Measurements from ENCODE around the gene FGF1.
A peak's percentile ranks its signal among the peaks of the same experiment; 100 is the strongest.

The FGF1 gene

GRCh38 chr5:142688281-142688989 lies 2.5 kb upstream of the FGF1 start:
- DNase-seq (ENCODE audit: low read depth in 2 of 2) = no peak
- TF ChIP-seq, protein P1, sequence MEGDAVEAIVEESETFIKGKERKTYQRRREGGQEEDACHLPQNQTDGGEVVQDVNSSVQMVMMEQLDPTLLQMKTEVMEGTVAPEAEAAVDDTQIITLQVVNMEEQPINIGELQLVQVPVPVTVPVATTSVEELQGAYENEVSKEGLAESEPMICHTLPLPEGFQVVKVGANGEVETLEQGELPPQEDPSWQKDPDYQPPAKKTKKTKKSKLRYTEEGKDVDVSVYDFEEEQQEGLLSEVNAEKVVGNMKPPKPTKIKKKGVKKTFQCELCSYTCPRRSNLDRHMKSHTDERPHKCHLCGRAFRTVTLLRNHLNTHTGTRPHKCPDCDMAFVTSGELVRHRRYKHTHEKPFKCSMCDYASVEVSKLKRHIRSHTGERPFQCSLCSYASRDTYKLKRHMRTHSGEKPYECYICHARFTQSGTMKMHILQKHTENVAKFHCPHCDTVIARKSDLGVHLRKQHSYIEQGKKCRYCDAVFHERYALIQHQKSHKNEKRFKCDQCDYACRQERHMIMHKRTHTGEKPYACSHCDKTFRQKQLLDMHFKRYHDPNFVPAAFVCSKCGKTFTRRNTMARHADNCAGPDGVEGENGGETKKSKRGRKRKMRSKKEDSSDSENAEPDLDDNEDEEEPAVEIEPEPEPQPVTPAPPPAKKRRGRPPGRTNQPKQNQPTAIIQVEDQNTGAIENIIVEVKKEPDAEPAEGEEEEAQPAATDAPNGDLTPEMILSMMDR (IDR thresholded peaks at IDR 0.05; ENCODE audit: low read depth, low read length) = no peak
- no peak overlapping the region for H3K4me3 ChIP-seq (replicated peaks in 1 of 2; ENCODE audit: low read depth in 2 of 2, low read length in 2 of 2)

DNA sequence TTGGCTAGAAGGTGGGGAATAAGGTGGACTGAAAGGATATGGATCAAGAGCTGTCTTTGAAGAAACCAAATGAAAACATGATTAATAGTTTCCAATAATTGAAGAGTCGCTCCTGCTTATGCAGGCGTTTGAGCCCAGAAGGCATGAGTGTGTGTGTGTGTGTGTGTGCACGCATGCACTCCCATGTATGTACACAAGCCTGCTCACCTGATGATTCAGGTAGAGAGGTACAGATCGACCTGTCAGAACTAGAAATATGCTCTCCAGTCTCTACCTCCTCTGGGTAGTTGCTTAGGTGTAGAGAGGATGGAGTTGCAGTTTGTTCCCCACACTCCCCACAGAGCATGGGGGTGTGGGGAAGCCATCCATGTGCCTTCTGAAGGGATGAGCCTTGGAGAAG lies 1.1 kb upstream of the FGF1 start:
- DNase-seq (ENCODE audit: low read depth in 2 of 2) = no peak
- H3K4me3 ChIP-seq (replicated peaks in 1 of 2; ENCODE audit: low read depth in 2 of 2, low read length in 2 of 2) = no peak overlapping the region
- TF ChIP-seq, protein P1 (IDR thresholded peaks at IDR 0.05; ENCODE audit: low read depth, low read length) = no peak

DNA sequence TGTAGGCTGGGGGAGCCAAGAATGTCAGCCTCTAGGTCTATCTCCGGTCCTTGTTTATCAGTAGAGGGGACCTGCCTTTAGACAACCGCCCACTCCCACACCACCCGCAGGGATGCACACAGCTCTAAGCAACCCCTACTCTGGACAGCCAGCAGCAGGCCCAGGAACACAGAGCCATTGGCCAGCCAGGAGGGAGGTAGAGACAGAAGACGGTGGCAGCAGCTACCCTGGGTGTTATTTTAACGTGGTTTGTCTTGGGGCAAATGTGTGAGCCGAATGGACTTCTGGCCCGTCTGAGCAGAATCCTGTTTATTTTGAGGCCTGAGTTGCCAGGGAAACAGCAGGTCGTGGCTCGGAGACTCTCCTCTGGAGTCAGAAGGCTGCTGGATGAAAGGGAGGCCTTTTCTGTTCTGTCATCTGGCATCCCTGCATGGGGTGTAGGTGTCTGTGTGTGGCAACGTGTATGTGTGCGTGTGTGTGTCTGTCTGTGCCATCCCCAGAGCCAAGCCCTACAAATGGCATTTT lies 382 bp upstream of the FGF1 start:
- TF ChIP-seq, protein P1 (IDR thresholded peaks at IDR 0.05; ENCODE audit: low read depth, low read length) = no peak
- no peak overlapping the region for H3K4me3 ChIP-seq (replicated peaks in 1 of 2; ENCODE audit: low read depth in 2 of 2, low read length in 2 of 2)
- peak in 1 of 2 donors; percentile 20 for DNase-seq (ENCODE audit: low read depth in 2 of 2)

GRCh38 chr5:142684508-142685041 lies 1.3 kb downstream of the FGF1 start:
- no peak overlapping the region for H3K4me3 ChIP-seq (replicated peaks in 1 of 2; ENCODE audit: low read depth in 2 of 2, low read length in 2 of 2)
- TF ChIP-seq, protein P1 (IDR thresholded peaks at IDR 0.05; ENCODE audit: low read depth, low read length) = no peak
- peak in 1 of 2 donors; percentile 45 for DNase-seq (ENCODE audit: low read depth in 2 of 2)

DNA sequence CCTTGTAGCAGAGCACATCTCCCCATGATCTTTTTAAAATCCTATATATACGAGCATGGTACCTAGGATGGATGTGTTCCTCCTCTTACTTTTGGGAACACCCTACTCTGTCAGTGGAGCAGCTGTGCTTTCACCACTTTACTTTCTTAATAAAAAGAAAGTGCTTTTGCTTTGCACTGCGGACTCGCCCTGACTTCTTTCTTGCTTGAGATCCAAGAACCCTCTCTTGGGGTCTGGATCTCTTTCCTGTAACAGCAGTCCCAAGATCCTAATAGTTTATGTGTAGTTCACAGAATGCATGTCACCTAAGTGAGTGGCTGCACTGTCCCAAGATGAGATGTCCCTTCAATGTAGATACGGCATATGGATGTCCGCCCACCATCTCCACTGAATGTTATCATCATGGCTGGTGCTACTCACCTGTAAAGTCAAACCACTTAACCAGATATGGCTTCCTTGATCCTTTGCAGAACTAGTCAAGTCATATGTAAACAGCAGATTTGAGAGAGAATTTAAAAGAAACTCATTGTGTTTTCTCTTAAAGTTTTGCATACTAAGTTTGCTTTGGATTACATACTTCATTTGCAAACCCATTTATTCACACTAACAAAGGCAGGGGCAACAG lies 1.9 kb downstream of the FGF1 start:
- TF ChIP-seq, protein P1 (IDR thresholded peaks at IDR 0.05; ENCODE audit: low read depth, low read length) = no peak
- H3K4me3 ChIP-seq (replicated peaks in 1 of 2; ENCODE audit: low read depth in 2 of 2, low read length in 2 of 2) = no peak overlapping the region
- DNase-seq (ENCODE audit: low read depth in 2 of 2) = no peak

- H3K4me3 ChIP-seq (replicated peaks in 1 of 2; ENCODE audit: low read depth in 2 of 2, low read length in 2 of 2) = no peak overlapping the region
- TF ChIP-seq, protein P1 (IDR thresholded peaks at IDR 0.05; ENCODE audit: low read depth, low read length) = no peak
- DNase-seq (ENCODE audit: low read depth in 2 of 2) = no peak
Observed at GRCh38 chr5:142683116-142683515, 2.8 kb downstream of the FGF1 start.

All from cardiac fibroblast (primary cell).